Fibroblast of lung (primary cell): ENCODE data around the gene RBM27. TPM values are rescaled to one million over a fixed set of nuclear protein-coding genes. Genes with fewer than 3 reads are reported as not detected.

ENCODE experiments used
- DNase-seq, 2 donors: peaks; one replicate each; pipeline versions ENCODE4 v3.0.0 to v3.0.0-alpha.2; 2010; ENCODE audit warnings: low read depth in 2 of 2
- H2AFZ ChIP-seq: 2 replicates; pipeline ENCODE4 v1.5.1; 2012; ENCODE audit warnings: low read length, control low read depth, inconsistent platforms
- H3K27ac ChIP-seq: 2 replicates; pipeline ENCODE4 v1.5.1; 2011; ENCODE audit warnings: low read length, control low read depth; ENCODE audit not compliant: insufficient read depth
- H3K27me3 ChIP-seq: 2 replicates; pipeline ENCODE4 v1.5.1; 2011; ENCODE audit warnings: mild to moderate bottlenecking, low read length; ENCODE audit not compliant: control insufficient read depth, insufficient read depth
- H3K36me3 ChIP-seq: 2 replicates; pipeline ENCODE4 v1.5.1; 2011; ENCODE audit warnings: low read length; ENCODE audit not compliant: control insufficient read depth, insufficient read depth
- H3K4me1 ChIP-seq: 2 replicates; pipeline ENCODE4 v1.5.1; 2011; ENCODE audit warnings: low read length; ENCODE audit not compliant: control insufficient read depth, insufficient read depth; ENCODE audit errors: extremely low read depth
- H3K4me2 ChIP-seq: 2 replicates; pipeline ENCODE4 v1.5.1; 2011; ENCODE audit warnings: low read length, control low read depth; ENCODE audit not compliant: insufficient read depth; ENCODE audit errors: extremely low read depth
- H3K4me3 ChIP-seq, 4 experiments: fragments of 200-600 bp in 1 of 4; sonication (generic) in 1 of 4; replicated peaks in 1 of 4; 2 replicates each; pipeline ENCODE4 v1.5.1; 2011 to 2016; ENCODE audit warnings: low read length in 4 of 4, low read depth in 3 of 4, mild to moderate bottlenecking in 3 of 4, control low read depth in 2 of 4, inconsistent platforms in 1 of 4, mixed read lengths in 1 of 4; ENCODE audit not compliant: insufficient read depth in 1 of 4; ENCODE audit errors: control extremely low read depth in 1 of 4
- H3K79me2 ChIP-seq: 2 replicates; pipeline ENCODE4 v1.5.1; 2012; ENCODE audit warnings: mild to moderate bottlenecking, low read length, inconsistent platforms; ENCODE audit not compliant: control insufficient read depth, insufficient read depth
- H3K9ac ChIP-seq: 2 replicates; pipeline ENCODE4 v1.5.1; 2011; ENCODE audit warnings: mild to moderate bottlenecking, low read length, control low read depth; ENCODE audit not compliant: insufficient read depth
- H3K9me3 ChIP-seq: 2 replicates; pipeline ENCODE4 v1.5.1; 2012; ENCODE audit warnings: low read depth, low read length; ENCODE audit not compliant: control insufficient read depth, insufficient read depth
- H4K20me1 ChIP-seq: 2 replicates; pipeline ENCODE4 v1.5.1; 2011; ENCODE audit warnings: low read length; ENCODE audit not compliant: control insufficient read depth, insufficient read depth; ENCODE audit errors: extremely low read depth
- CTCF ChIP-seq, 2 donors: IDR thresholded peaks in 1 of 2; conservative IDR thresholded peaks in 1 of 2; 1 replicate in 1 of 2; 2 replicates in 1 of 2; pipeline ENCODE4 v1.5.1; 2011 to 2012; ENCODE audit warnings: low read length in 2 of 2, control low read depth in 1 of 2, inconsistent platforms in 1 of 2, low read depth in 1 of 2, mild to moderate bottlenecking in 1 of 2
- EZH2 ChIP-seq: IDR thresholded peaks from 2 replicates; pipeline ENCODE4 v1.5.1; 2012; ENCODE audit warnings: low read length, control low read depth, mild to moderate bottlenecking; ENCODE audit errors: missing control alignments
- polyA plus RNA-seq, 2 donors: library from polyadenylated mRNA; depleted of rRNA in 1 of 2; stranded (reverse) in 1 of 2; unstranded in 1 of 2; fragments of >200 nt; gene quantifications; 2 replicates each; pipeline ENCODE4 v1.2.1, GENCODE V29; 2011 to 2012; ENCODE audit warnings: missing spikeins in 1 of 2
- total RNA-seq: library from RNA; depleted of rRNA; stranded (reverse); fragments of >200 nt; gene quantifications from 2 replicates; pipeline ENCODE4 v1.2.1, GENCODE V29; 2014

Gene RBM27
- total and polyA plus RNA-seq, 2 donors (not counting 1 experiment from before 2014, with no cell fraction given) = 15.0 to 23.9 TPM

GRCh38 chr5:146249801-146250200 is 46.4 kb downstream of the RBM27 start:
- no peak for DNase-seq
- Histone ChIP-seq H3K36me3 (no peaks in the 10 kb centered on the region), H3K4me3 (no peak overlapping the region), H3K79me2 (no peaks in the 10 kb centered on the region), H3K9me3 (no peaks in the 10 kb centered on the region), H3K4me2 (no peak overlapping the region), H3K9ac (no peak overlapping the region), H4K20me1 (no peaks in the 10 kb centered on the region), H3K4me1 (no peaks in the 10 kb centered on the region), H3K27ac (no peak overlapping the region), H3K27me3 (no peaks in the 10 kb centered on the region), H2AFZ (no peak overlapping the region)
- TF ChIP-seq EZH2 (no peak), CTCF (conservative IDR thresholded peaks at IDR 0.05 in 1 of 2, IDR thresholded peaks at IDR 0.05 in 1 of 2; ENCODE audit: low read depth in 1 of 2, low read length in 2 of 2) (no peak)

Other genes with a start within 250 kb of the RBM27 start
- gene PLAC8L1, start 98.0 kb upstream of the RBM27 start, total RNA-seq = not detected in 2 replicates
- gene PLAC8L1, start 98.0 kb upstream of the RBM27 start, polyA plus RNA-seq = not detected in 2 replicates
- gene LARS1, start 21.0 kb upstream of the RBM27 start, total RNA-seq = 182 and 190 TPM in 2 replicates
- gene LARS1, start 21.0 kb upstream of the RBM27 start, polyA plus RNA-seq = 17.4 and 20.5 TPM in 2 replicates
- gene POU4F3, start 135.2 kb downstream of the RBM27 start, total RNA-seq = not detected in 2 replicates
- gene POU4F3, start 135.2 kb downstream of the RBM27 start, polyA plus RNA-seq = 0.02 TPM in 1 of 2 replicates, not detected in the other
- 21.3 and 27.2 TPM in 2 replicates for gene TCERG1, start 243.7 kb downstream of the RBM27 start, total RNA-seq
- 32.3 and 47.7 TPM in 2 replicates for gene TCERG1, start 243.7 kb downstream of the RBM27 start, polyA plus RNA-seq